HPDE6-E6E7 (cell line): Measurements from ENCODE around the gene TNRC6C.

Experiments used
- DNase-seq: peaks from one replicate; pipeline ENCODE4 v3.0.0; 2011; ENCODE audit warnings: missing footprints; ENCODE audit errors: extremely low spot score

TNRC6C gene

DNA sequence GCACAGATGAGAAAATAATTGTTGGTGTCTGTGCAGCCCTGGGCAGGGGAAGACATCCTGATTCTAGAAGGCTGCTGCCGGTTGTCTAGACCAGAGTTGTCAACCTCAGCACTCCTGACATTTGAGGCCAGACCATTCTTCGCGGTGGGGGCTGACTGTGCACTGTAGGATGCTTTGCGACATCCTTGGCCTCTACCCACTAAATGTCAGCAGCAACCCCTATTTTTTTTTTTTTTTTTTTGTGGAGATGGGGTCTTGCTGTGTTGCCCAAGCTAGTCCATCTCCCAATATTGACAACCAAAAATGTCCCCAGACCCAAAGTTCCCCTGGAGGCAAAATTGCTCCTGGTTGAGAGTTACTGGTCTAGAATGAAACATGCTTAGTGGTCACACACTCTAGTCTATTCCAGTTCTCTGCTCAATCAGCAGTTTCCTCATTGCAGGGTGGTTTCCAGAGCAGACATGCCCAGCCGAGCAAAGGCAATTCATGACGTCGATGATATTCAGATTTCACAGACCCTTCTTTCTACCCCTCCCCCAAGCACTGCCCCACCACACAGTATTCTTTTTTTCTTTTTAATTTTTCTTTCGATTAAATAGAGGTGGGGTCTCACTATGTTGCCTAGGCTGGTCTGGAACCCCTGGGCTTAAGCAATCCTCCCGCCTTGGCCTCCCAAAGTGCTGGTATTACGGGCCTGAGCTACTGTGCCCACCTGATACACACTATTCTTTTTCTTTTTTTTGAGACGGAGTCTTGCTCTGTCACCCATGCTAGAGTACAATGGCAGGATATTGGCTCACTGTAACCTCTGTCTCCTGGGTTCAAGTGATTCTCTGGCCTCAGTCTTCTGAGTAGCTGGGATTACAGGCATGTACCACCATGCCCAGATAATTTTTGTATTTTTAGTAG, 196.7 kb downstream of the TNRC6C start:
- DNase-seq, result no peak
